CD14-positive monocyte (primary cell): ENCODE results near the gene PRRG4. TPM values are rescaled to one million over a fixed set of nuclear protein-coding genes. Genes with fewer than 3 reads are reported as not detected.
"Not testable (repeated sequence)": the region's sequence is repeated elsewhere in the genome, so short reads cannot be mapped to it uniquely, and the experiment has no call there.

Experiments used
- DNase-seq, 3 donors: peaks; one replicate each; pipeline ENCODE4 v3.0.0-alpha.2; 2011 to 2022
- H2AFZ ChIP-seq: 2 replicates; pipeline ENCODE4 v1.6.0; 2012; ENCODE audit warnings: mild to moderate bottlenecking, low read depth, low read length, inconsistent platforms; ENCODE audit not compliant: insufficient read depth, poor library complexity, severe bottlenecking
- H3K27ac ChIP-seq, 2 donors: 1 replicate in 1 of 2; 2 replicates in 1 of 2; pipeline ENCODE4 v1.5.1; 2012 to 2013; ENCODE audit warnings: low read length in 2 of 2, control low read depth in 1 of 2, inconsistent platforms in 1 of 2, low read depth in 1 of 2, mild to moderate bottlenecking in 1 of 2
- H3K27me3 ChIP-seq, 2 donors: one replicate each; pipeline versions ENCODE4 v1.6.0 to v1.6.1; 2011 to 2013; ENCODE audit warnings: low read length in 2 of 2; ENCODE audit not compliant: control insufficient read depth in 2 of 2, insufficient read depth in 2 of 2
- H3K36me3 ChIP-seq, 2 donors: replicated peaks in 1 of 2; 1 replicate in 1 of 2; 2 replicates in 1 of 2; pipeline versions ENCODE4 v1.5.1 to v1.6.1; 2012 to 2013; ENCODE audit warnings: low read length in 2 of 2, control low read depth in 1 of 2, inconsistent platforms in 1 of 2, mild to moderate bottlenecking in 1 of 2; ENCODE audit not compliant: insufficient read depth in 2 of 2, control insufficient read depth in 1 of 2
- H3K4me1 ChIP-seq, 2 donors: 1 replicate in 1 of 2; 2 replicates in 1 of 2; pipeline versions ENCODE4 v1.5.1 to v1.6.1; 2012 to 2013; ENCODE audit warnings: low read length in 2 of 2, control low read depth in 1 of 2, inconsistent platforms in 1 of 2, mild to moderate bottlenecking in 1 of 2, moderate library complexity in 1 of 2; ENCODE audit not compliant: insufficient read depth in 2 of 2, control insufficient read depth in 1 of 2
- H3K4me2 ChIP-seq: replicated peaks from 2 replicates; pipeline ENCODE3; 2012; ENCODE audit warnings: low read length, moderate library complexity, mild to moderate bottlenecking; ENCODE audit not compliant: poor library complexity, severe bottlenecking; ENCODE audit errors: extremely low read depth
- H3K4me3 ChIP-seq, 3 experiments: fragments of 200-600 bp in 1 of 3; sonication (generic) in 1 of 3; replicated peaks in 1 of 3; 1 replicate in 2 of 3; 2 replicates in 1 of 3; pipeline ENCODE4 v1.5.1; 2011 to 2013; ENCODE audit warnings: low read length in 3 of 3, mild to moderate bottlenecking in 3 of 3, control low read depth in 2 of 3, low read depth in 2 of 3, inconsistent platforms in 1 of 3, moderate library complexity in 1 of 3
- H3K79me2 ChIP-seq: 2 replicates; pipeline ENCODE4 v1.6.0; 2012; ENCODE audit warnings: mild to moderate bottlenecking, control low read depth, inconsistent platforms, low read length, moderate library complexity; ENCODE audit not compliant: insufficient read depth
- H3K9ac ChIP-seq: 2 replicates; pipeline ENCODE4 v1.6.0; 2017; ENCODE audit warnings: low read length, mild to moderate bottlenecking; ENCODE audit not compliant: insufficient read depth, poor library complexity, severe bottlenecking
- H3K9me3 ChIP-seq, 2 donors: replicated peaks in 1 of 2; 1 replicate in 1 of 2; 2 replicates in 1 of 2; pipeline versions ENCODE4 v1.5.1 to v1.6.1; 2012 to 2013; ENCODE audit warnings: low read length in 2 of 2, control low read depth in 1 of 2; ENCODE audit not compliant: control insufficient read depth in 1 of 2, insufficient read depth in 1 of 2
- H4K20me1 ChIP-seq: 2 replicates; pipeline ENCODE4 v1.6.0; 2012; ENCODE audit warnings: mild to moderate bottlenecking, low read length, control low read depth, moderate library complexity; ENCODE audit not compliant: insufficient read depth
- H3K27ac Mint-ChIP-seq, 7 donors: one replicate each; pipeline ENCODE4 v1.8.0; 2020; ENCODE audit warnings: mild to moderate bottlenecking in 7 of 7, mixed read lengths in 7 of 7, moderate library complexity in 6 of 7, inconsistent platforms in 2 of 7
- H3K27me3 Mint-ChIP-seq, 3 donors: one replicate each; pipeline ENCODE4 v1.8.0; 2021 to 2022; ENCODE audit warnings: low read depth in 3 of 3, mild to moderate bottlenecking in 3 of 3, mixed read lengths in 3 of 3, moderate library complexity in 3 of 3, inconsistent platforms in 1 of 3
- H3K36me3 Mint-ChIP-seq, 2 donors: one replicate each; pipeline ENCODE4 v1.8.0; 2020; ENCODE audit warnings: mixed read lengths in 2 of 2, inconsistent platforms in 1 of 2, mild to moderate bottlenecking in 1 of 2
- H3K4me1 Mint-ChIP-seq: one replicate; pipeline ENCODE4 v1.8.0; 2020; ENCODE audit warnings: mild to moderate bottlenecking, mixed read lengths
- H3K4me3 Mint-ChIP-seq, 2 donors: one replicate each; pipeline ENCODE4 v1.8.0; 2020; ENCODE audit warnings: mild to moderate bottlenecking in 2 of 2, mixed read lengths in 2 of 2, moderate library complexity in 1 of 2
- H3K9me3 Mint-ChIP-seq, 7 donors: one replicate each; pipeline ENCODE4 v1.8.0; 2020 to 2022; ENCODE audit warnings: mixed read lengths in 7 of 7, mild to moderate bottlenecking in 6 of 7, moderate library complexity in 6 of 7, inconsistent platforms in 2 of 7
- CTCF ChIP-seq: fragments of 200-600 bp; IDR thresholded peaks from one replicate; pipeline ENCODE4 v1.8.0; 2022; ENCODE audit warnings: antibody characterized with exemption, mild to moderate bottlenecking
- WGBS: methylation state at CpG from one replicate; pipeline ENCODE4 v1.1.5; 2013; ENCODE audit warnings: missing lambda C conversion rate; ENCODE audit not compliant: insufficient coverage; 5-methylcytosine and 5-hydroxymethylcytosine counted together
- intact Hi-C, 2 donors: fragments of 100-400 bp; cut with micrococcal nuclease; formaldehyde crosslinking; loops; one replicate each; pipeline versions ENCODE4 v1.15.0 to v1.15.1; 2023
- polyA plus RNA-seq, 3 donors: library from polyadenylated mRNA; depleted of rRNA in 1 of 3; unstranded in 2 of 3; stranded (reverse) in 1 of 3; fragments of 300-500 nt in 2 of 3; fragments of >200 nt in 1 of 3; fragmentation: Illumina TruSeq in 2 of 3; gene quantifications; 1 replicate in 2 of 3; 2 replicates in 1 of 3; pipeline ENCODE4 v1.2.3, GENCODE V29; 2012 to 2021

The PRRG4 gene
- polyA plus RNA-seq, 3 donors = 3.5 to 9.9 (median 8.7) TPM

DNA sequence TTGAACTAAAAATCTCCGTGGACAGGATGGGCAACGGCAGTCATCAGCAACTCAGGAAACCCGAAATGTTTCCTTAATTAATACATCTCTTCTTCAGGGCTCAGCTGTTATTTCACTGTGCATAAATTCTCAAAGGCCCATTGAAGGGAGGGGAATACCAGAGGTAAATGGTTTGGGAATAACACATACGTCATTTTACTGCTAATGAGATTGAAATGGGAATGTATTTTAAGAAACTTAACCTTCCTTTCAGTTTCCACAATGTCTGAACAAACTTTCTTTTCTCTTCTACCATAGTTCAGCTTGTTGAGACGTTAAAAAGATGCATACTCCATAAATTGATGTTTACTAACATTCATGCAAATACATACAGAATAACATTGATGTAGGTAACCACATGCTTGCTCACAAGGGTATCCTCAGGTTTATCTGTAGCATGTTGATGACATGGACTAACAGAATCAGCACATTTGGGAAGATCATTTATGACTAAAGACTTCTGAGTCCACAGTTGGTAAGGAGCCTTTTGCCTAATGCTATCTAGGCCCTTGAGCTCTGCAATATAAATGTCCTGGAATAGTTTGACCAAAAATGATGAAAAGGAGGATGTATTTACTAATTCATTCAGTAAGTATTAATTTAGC, 7.7 kb upstream of the PRRG4 start:
- Histone ChIP-seq H3K9ac (no peak overlapping the region), H3K4me2 (peak overlapping the region; percentile 56), H4K20me1 (no peaks in the 10 kb centered on the region), H3K36me3 (no peaks in the 10 kb centered on the region), H3K27ac (peak overlapping the region in 1 of 2 donors; percentile 66), H3K79me2 (no peaks in the 10 kb centered on the region), H3K4me1 (peaks cover 22 to 55% of the 10 kb centered on the region in 2 donors), H2AFZ (peak overlapping the region; percentile 61), H3K27me3 (no peaks in the 10 kb centered on the region), H3K4me3 (peak overlapping the region in 2 of 3 experiments; percentile 30 to 59), H3K9me3 (no peaks in the 10 kb centered on the region)
- H3K4me1 Mint-ChIP-seq = peaks cover 37% of the 10 kb centered on the region
- peak in 1 of 3 donors; percentile 22 for DNase-seq
- H3K27me3 Mint-ChIP-seq = no peaks in the 10 kb centered on the region
- peaks cover 0 to 3% of the 10 kb centered on the region in 2 donors for H3K36me3 Mint-ChIP-seq
- intact Hi-C loops = no loop called here
- H3K27ac Mint-ChIP-seq = peak overlapping the region; percentile 78 to 91 (median 83)
- peak overlapping the region; percentile 54 to 79 for H3K4me3 Mint-ChIP-seq
- TF ChIP-seq CTCF = no peak
- WGBS = no CpG with 5 or more reads among the region's 5 CpGs
- H3K9me3 Mint-ChIP-seq = peaks cover 0 to 3% (median 0%) of the 10 kb centered on the region in 7 donors

GRCh38 chr11:32823617-32824016, 6.1 kb upstream of the PRRG4 start:
- intact Hi-C loops, H3K27me3 Mint-ChIP-seq, H3K4me2 ChIP-seq, H4K20me1 ChIP-seq, H3K9me3 Mint-ChIP-seq, H3K36me3 Mint-ChIP-seq, H3K27me3 ChIP-seq, H3K36me3 ChIP-seq, H3K4me3 Mint-ChIP-seq, H3K9me3 ChIP-seq, H2AFZ ChIP-seq, H3K4me3 ChIP-seq, H3K9ac ChIP-seq, H3K79me2 ChIP-seq: not testable (repeated sequence)
- peak in 2 of 3 donors; percentile 33 to 61 for DNase-seq
- H3K4me1 ChIP-seq = peaks cover 22 to 48% of the 10 kb centered on the region in 2 donors
- Mint-ChIP-seq H3K4me1 (peaks cover 31% of the 10 kb centered on the region), H3K27ac (peak overlapping the region in 6 of 7 donors; percentile 41 to 91 (median 73))
- no CpG with 5 or more reads among the region's 3 CpGs for WGBS
- H3K27ac ChIP-seq = peak overlapping the region in 1 of 2 donors; percentile 66
